Measurements from ENCODE around the gene CMKLR1.

DNA sequence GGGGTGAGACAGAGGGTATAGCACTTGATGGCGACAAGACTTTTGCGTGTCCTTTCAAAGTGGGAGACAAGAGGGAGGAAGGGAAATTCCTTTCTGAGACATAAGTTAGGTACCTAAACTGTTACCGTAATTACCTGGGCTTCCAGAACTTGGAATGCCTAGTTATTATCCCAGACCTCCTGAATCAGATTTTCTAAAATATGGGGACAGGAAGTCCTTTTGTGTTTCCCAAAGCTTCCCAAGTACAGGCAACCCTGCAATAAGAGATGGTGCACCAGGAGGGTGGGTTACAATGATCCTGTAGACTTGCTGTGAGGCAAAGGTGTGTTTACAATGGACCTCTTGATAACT lies 83.9 kb downstream of the CMKLR1 start:
- TF ChIP-seq CREB1 (IDR thresholded peaks at IDR 0.05; ENCODE audit: low read depth) (no peak), ZBTB7A (IDR thresholded peaks at IDR 0.05; ENCODE audit: low read depth) (no peak), EP300 (IDR thresholded peaks at IDR 0.05; ENCODE audit: borderline replicate concordance) (no peak), EGR1 (IDR thresholded peaks at IDR 0.05) (no peak), RAD21 (IDR thresholded peaks at IDR 0.05; ENCODE audit: low read depth) (no peak), CEBPB (IDR thresholded peaks at IDR 0.05) (no peak), YY1 (IDR thresholded peaks at IDR 0.05; ENCODE audit: low read depth) (no peak), TAF1 (IDR thresholded peaks at IDR 0.05; ENCODE audit: low read depth) (no peak)
- TF ChIP-seq, protein P1, sequence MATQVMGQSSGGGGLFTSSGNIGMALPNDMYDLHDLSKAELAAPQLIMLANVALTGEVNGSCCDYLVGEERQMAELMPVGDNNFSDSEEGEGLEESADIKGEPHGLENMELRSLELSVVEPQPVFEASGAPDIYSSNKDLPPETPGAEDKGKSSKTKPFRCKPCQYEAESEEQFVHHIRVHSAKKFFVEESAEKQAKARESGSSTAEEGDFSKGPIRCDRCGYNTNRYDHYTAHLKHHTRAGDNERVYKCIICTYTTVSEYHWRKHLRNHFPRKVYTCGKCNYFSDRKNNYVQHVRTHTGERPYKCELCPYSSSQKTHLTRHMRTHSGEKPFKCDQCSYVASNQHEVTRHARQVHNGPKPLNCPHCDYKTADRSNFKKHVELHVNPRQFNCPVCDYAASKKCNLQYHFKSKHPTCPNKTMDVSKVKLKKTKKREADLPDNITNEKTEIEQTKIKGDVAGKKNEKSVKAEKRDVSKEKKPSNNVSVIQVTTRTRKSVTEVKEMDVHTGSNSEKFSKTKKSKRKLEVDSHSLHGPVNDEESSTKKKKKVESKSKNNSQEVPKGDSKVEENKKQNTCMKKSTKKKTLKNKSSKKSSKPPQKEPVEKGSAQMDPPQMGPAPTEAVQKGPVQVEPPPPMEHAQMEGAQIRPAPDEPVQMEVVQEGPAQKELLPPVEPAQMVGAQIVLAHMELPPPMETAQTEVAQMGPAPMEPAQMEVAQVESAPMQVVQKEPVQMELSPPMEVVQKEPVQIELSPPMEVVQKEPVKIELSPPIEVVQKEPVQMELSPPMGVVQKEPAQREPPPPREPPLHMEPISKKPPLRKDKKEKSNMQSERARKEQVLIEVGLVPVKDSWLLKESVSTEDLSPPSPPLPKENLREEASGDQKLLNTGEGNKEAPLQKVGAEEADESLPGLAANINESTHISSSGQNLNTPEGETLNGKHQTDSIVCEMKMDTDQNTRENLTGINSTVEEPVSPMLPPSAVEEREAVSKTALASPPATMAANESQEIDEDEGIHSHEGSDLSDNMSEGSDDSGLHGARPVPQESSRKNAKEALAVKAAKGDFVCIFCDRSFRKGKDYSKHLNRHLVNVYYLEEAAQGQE (IDR thresholded peaks at IDR 0.05; ENCODE audit: low read depth), result no peak
